Trophoblast cell (in vitro differentiated cells and primary cell): ENCODE data around the gene TBCCD1.

Experiments used
- DNase-seq, 2 donors: peaks; one replicate each; pipeline ENCODE4 v3.0.0-alpha.2; 2016
- H2AFZ ChIP-seq: 2 replicates; pipeline ENCODE4 v1.6.1; 2013; ENCODE audit warnings: low read length, moderate library complexity, mild to moderate bottlenecking; ENCODE audit not compliant: insufficient read depth, poor library complexity
- H2AK5ac ChIP-seq: 2 replicates; pipeline ENCODE4 v1.6.1; 2013; ENCODE audit warnings: mild to moderate bottlenecking, low read length
- H2BK120ac ChIP-seq: 2 replicates; pipeline ENCODE4 v1.6.1; 2013; ENCODE audit warnings: low read length, mild to moderate bottlenecking, moderate library complexity; ENCODE audit not compliant: insufficient read depth, poor library complexity
- H2BK12ac ChIP-seq: 2 replicates; pipeline ENCODE4 v1.6.1; 2013; ENCODE audit warnings: mild to moderate bottlenecking, low read length, moderate library complexity
- H2BK5ac ChIP-seq: 2 replicates; pipeline ENCODE4 v1.6.1; 2013; ENCODE audit warnings: low read length, low read depth, moderate library complexity, mild to moderate bottlenecking; ENCODE audit not compliant: poor library complexity
- H3K14ac ChIP-seq: 2 replicates; pipeline ENCODE4 v1.6.1; 2013; ENCODE audit warnings: mild to moderate bottlenecking, low read length
- H3K18ac ChIP-seq: 2 replicates; pipeline ENCODE4 v1.6.1; 2013; ENCODE audit warnings: mild to moderate bottlenecking, low read length
- H3K23ac ChIP-seq: 2 replicates; pipeline ENCODE4 v1.6.1; 2013; ENCODE audit warnings: low read length
- H3K27ac ChIP-seq: 2 replicates; pipeline ENCODE4 v1.5.1; 2013; ENCODE audit warnings: low read depth, mild to moderate bottlenecking, inconsistent platforms, low read length, moderate library complexity
- H3K27me3 ChIP-seq: 2 replicates; pipeline ENCODE4 v1.6.1; 2013; ENCODE audit warnings: inconsistent platforms, mild to moderate bottlenecking, low read length, moderate library complexity; ENCODE audit not compliant: insufficient read depth
- H3K36me3 ChIP-seq, 2 experiments: 1 replicate in 1 of 2; 2 replicates in 1 of 2; pipeline ENCODE4 v1.6.1; 2013; ENCODE audit warnings: low read length in 2 of 2, mild to moderate bottlenecking in 2 of 2, moderate library complexity in 1 of 2; ENCODE audit not compliant: insufficient read depth in 2 of 2, control insufficient read depth in 1 of 2
- H3K4ac ChIP-seq: 2 replicates; pipeline ENCODE4 v1.6.1; 2013; ENCODE audit warnings: low read depth, mild to moderate bottlenecking, low read length, moderate library complexity
- H3K4me1 ChIP-seq, 2 experiments: 1 replicate in 1 of 2; 2 replicates in 1 of 2; pipeline ENCODE4 v1.6.1; 2013; ENCODE audit warnings: low read length in 2 of 2, mild to moderate bottlenecking in 2 of 2, moderate library complexity in 1 of 2; ENCODE audit not compliant: insufficient read depth in 2 of 2, control insufficient read depth in 1 of 2
- H3K4me2 ChIP-seq: 2 replicates; pipeline ENCODE4 v1.6.1; 2013; ENCODE audit warnings: inconsistent platforms, mild to moderate bottlenecking, low read length, moderate library complexity
- H3K4me3 ChIP-seq: 2 replicates; pipeline ENCODE4 v1.5.1; 2013; ENCODE audit warnings: mild to moderate bottlenecking, low read depth, low read length, inconsistent platforms
- H3K79me1 ChIP-seq: one replicate; pipeline ENCODE4 v1.6.1; 2013; ENCODE audit warnings: low read length
- H3K79me2 ChIP-seq: 2 replicates; pipeline ENCODE4 v1.6.1; 2013; ENCODE audit warnings: low read length, mild to moderate bottlenecking; ENCODE audit not compliant: control insufficient read depth, insufficient read depth, poor library complexity
- H3K9ac ChIP-seq: 2 replicates; pipeline ENCODE4 v1.6.1; 2013; ENCODE audit warnings: mild to moderate bottlenecking, low read length
- H3K9me3 ChIP-seq: 2 replicates; pipeline ENCODE4 v1.6.1; 2013; ENCODE audit warnings: low read depth, mild to moderate bottlenecking, control low read depth, inconsistent platforms, low read length; ENCODE audit not compliant: insufficient read depth
- H4K12ac ChIP-seq: 2 replicates; pipeline ENCODE4 v1.6.1; 2013; ENCODE audit warnings: low read depth, mild to moderate bottlenecking, low read length, moderate library complexity
- H4K8ac ChIP-seq: 2 replicates; pipeline ENCODE4 v1.6.1; 2013; ENCODE audit warnings: low read depth, mild to moderate bottlenecking, low read length, moderate library complexity
- H4K91ac ChIP-seq: one replicate; pipeline ENCODE4 v1.6.1; 2013; ENCODE audit warnings: low read depth, mild to moderate bottlenecking, low read length, moderate library complexity
- WGBS: extraction: QIAGEN DNeasy Blood & Tissue Kit; methylation state at CpG from one replicate; pipeline ENCODE4 v1.1.7; 2013; ENCODE audit warnings: missing lambda C conversion rate; ENCODE audit not compliant: insufficient read length, insufficient coverage; ENCODE audit errors: extremely low coverage; 5-methylcytosine and 5-hydroxymethylcytosine counted together

Gene TBCCD1

GRCh38 chr3:186516646-186517045 lies 50.5 kb downstream of the TBCCD1 start:
- Histone ChIP-seq H4K8ac (no peak overlapping the region), H4K12ac (no peak overlapping the region), H3K36me3 (no peaks in the 10 kb centered on the region), H2BK5ac (no peak overlapping the region), H3K23ac (no peak overlapping the region), H3K9me3 (no peaks in the 10 kb centered on the region), H3K4ac (no peak overlapping the region), H3K4me1 (no peaks in the 10 kb centered on the region), H3K4me3 (no peak overlapping the region), H3K79me1 (no peaks in the 10 kb centered on the region), H3K4me2 (no peak overlapping the region), H2BK120ac (no peak overlapping the region), H3K79me2 (no peaks in the 10 kb centered on the region), H4K91ac (no peak overlapping the region), H2AK5ac (no peak overlapping the region), H3K9ac (no peak overlapping the region), H3K27me3 (no peaks in the 10 kb centered on the region), H2AFZ (no peak overlapping the region), H3K27ac (no peak overlapping the region), H2BK12ac (no peak overlapping the region), H3K14ac (no peak overlapping the region), H3K18ac (no peak overlapping the region)
- no peak for DNase-seq
- no CpG with 5 or more reads among the region's 2 CpGs for WGBS

GRCh38 chr3:186515125-186515524 lies 52.0 kb downstream of the TBCCD1 start:
- Histone ChIP-seq H3K4me1 (no peaks in the 10 kb centered on the region), H3K23ac (no peak overlapping the region), H3K27ac (no peak overlapping the region), H3K18ac (no peak overlapping the region), H3K14ac (no peak overlapping the region), H3K27me3 (no peaks in the 10 kb centered on the region), H2AFZ (no peak overlapping the region), H3K36me3 (no peaks in the 10 kb centered on the region), H3K4me2 (no peak overlapping the region), H4K12ac (no peak overlapping the region), H2AK5ac (no peak overlapping the region), H4K8ac (no peak overlapping the region), H3K4ac (no peak overlapping the region), H3K4me3 (no peak overlapping the region), H3K9me3 (no peaks in the 10 kb centered on the region), H3K79me2 (no peaks in the 10 kb centered on the region), H2BK5ac (no peak overlapping the region), H2BK120ac (no peak overlapping the region), H2BK12ac (no peak overlapping the region), H3K9ac (no peak overlapping the region), H4K91ac (no peak overlapping the region), H3K79me1 (no peaks in the 10 kb centered on the region)
- DNase-seq, result no peak
- WGBS, result no CpG with 5 or more reads among the region's 4 CpGs

- H2BK12ac ChIP-seq, result no peak overlapping the region
- WGBS, result no CpG with 5 or more reads among the region's 3 CpGs
- no peak overlapping the region for H2AK5ac ChIP-seq
- H3K27me3 ChIP-seq, result no peaks in the 10 kb centered on the region
- no peak overlapping the region for H4K91ac ChIP-seq
- H3K4me1 ChIP-seq, result no peaks in the 10 kb centered on the region
- no peak overlapping the region for H3K23ac ChIP-seq
- no peak overlapping the region for H3K4me2 ChIP-seq
- no peaks in the 10 kb centered on the region for H3K79me1 ChIP-seq
- H4K8ac ChIP-seq, result no peak overlapping the region
- H3K4ac ChIP-seq, result no peak overlapping the region
- H3K18ac ChIP-seq, result no peak overlapping the region
- no peak overlapping the region for H3K27ac ChIP-seq
- no peak overlapping the region for H2AFZ ChIP-seq
- no peak overlapping the region for H4K12ac ChIP-seq
- no peaks in the 10 kb centered on the region for H3K79me2 ChIP-seq
- DNase-seq, result peak; percentile 4 to 35
- H3K9ac ChIP-seq, result no peak overlapping the region
- H3K9me3 ChIP-seq, result no peaks in the 10 kb centered on the region
- no peaks in the 10 kb centered on the region for H3K36me3 ChIP-seq
- no peak overlapping the region for H2BK5ac ChIP-seq
- H3K14ac ChIP-seq, result no peak overlapping the region
- H3K4me3 ChIP-seq, result no peak overlapping the region
- no peak overlapping the region for H2BK120ac ChIP-seq
Observed at GRCh38 chr3:186514296-186515002, 52.7 kb downstream of the TBCCD1 start.

- Histone ChIP-seq H3K4me2 (no peak overlapping the region), H4K91ac (no peak overlapping the region), H3K27me3 (no peaks in the 10 kb centered on the region), H2AFZ (no peak overlapping the region), H3K4ac (no peak overlapping the region), H3K9me3 (no peaks in the 10 kb centered on the region), H3K79me2 (no peaks in the 10 kb centered on the region), H3K14ac (no peak overlapping the region), H3K79me1 (no peaks in the 10 kb centered on the region), H2BK5ac (no peak overlapping the region), H2BK120ac (no peak overlapping the region), H3K9ac (no peak overlapping the region), H4K12ac (no peak overlapping the region), H3K36me3 (no peaks in the 10 kb centered on the region), H3K18ac (no peak overlapping the region), H3K27ac (no peak overlapping the region), H2BK12ac (no peak overlapping the region), H3K23ac (no peak overlapping the region), H3K4me3 (no peak overlapping the region), H3K4me1 (no peaks in the 10 kb centered on the region), H2AK5ac (no peak overlapping the region), H4K8ac (no peak overlapping the region)
- no peak for DNase-seq
- no CpG with 5 or more reads among the region's 5 CpGs for WGBS
Observed at GRCh38 chr3:186513386-186513785, 53.8 kb downstream of the TBCCD1 start.
